Osteocyte (in vitro differentiated cells): ENCODE data around the gene ARHGAP6. TPM values are rescaled to one million over a fixed set of nuclear protein-coding genes. Genes with fewer than 3 reads are reported as not detected.

Experiments used
- DNase-seq: peaks from one replicate; pipeline ENCODE4 v3.0.0; 2021; ENCODE audit warnings: mixed read lengths; ENCODE audit not compliant: unreplicated experiment; ENCODE audit errors: extremely low spot score
- H3K27ac Mint-ChIP-seq: one replicate; pipeline ENCODE4 v1.8.0; 2021; ENCODE audit warnings: mild to moderate bottlenecking, mixed read lengths; ENCODE audit not compliant: unreplicated experiment
- H3K27me3 Mint-ChIP-seq: one replicate; pipeline ENCODE4 v1.8.0; 2021; ENCODE audit warnings: mixed read lengths; ENCODE audit not compliant: unreplicated experiment
- H3K36me3 Mint-ChIP-seq: one replicate; pipeline ENCODE4 v1.8.0; 2021; ENCODE audit warnings: mixed read lengths; ENCODE audit not compliant: unreplicated experiment
- H3K4me1 Mint-ChIP-seq: one replicate; pipeline ENCODE4 v1.8.0; 2021; ENCODE audit warnings: mixed read lengths; ENCODE audit not compliant: unreplicated experiment
- H3K4me3 Mint-ChIP-seq: one replicate; pipeline ENCODE4 v1.8.0; 2021; ENCODE audit warnings: mild to moderate bottlenecking, moderate library complexity, mixed read lengths; ENCODE audit not compliant: unreplicated experiment
- H3K9me3 Mint-ChIP-seq: one replicate; pipeline ENCODE4 v1.8.0; 2021; ENCODE audit warnings: mixed read lengths; ENCODE audit not compliant: unreplicated experiment
- total RNA-seq: library from RNA; stranded (reverse); gene quantifications from 2 replicates; pipeline ENCODE4 v1.2.1, GENCODE V29; 2021
- TF ChIP-seq, protein P1 (sequence below): fragments of 200-600 bp; sonication (generic); IDR thresholded peaks from 2 replicates; pipeline ENCODE4 v1.5.0; 2021; ENCODE audit warnings: antibody characterized with exemption, mild to moderate bottlenecking, moderate library complexity

ARHGAP6 gene
- total RNA-seq, 1 donor from 2014 or later = 3.5 TPM

GRCh38 chrX:11337292-11338009 lies 328.3 kb downstream of the ARHGAP6 start:
- no peaks in the 10 kb centered on the region for H3K36me3 Mint-ChIP-seq
- peaks cover 8% of the 10 kb centered on the region for H3K9me3 Mint-ChIP-seq
- TF ChIP-seq, protein P1, sequence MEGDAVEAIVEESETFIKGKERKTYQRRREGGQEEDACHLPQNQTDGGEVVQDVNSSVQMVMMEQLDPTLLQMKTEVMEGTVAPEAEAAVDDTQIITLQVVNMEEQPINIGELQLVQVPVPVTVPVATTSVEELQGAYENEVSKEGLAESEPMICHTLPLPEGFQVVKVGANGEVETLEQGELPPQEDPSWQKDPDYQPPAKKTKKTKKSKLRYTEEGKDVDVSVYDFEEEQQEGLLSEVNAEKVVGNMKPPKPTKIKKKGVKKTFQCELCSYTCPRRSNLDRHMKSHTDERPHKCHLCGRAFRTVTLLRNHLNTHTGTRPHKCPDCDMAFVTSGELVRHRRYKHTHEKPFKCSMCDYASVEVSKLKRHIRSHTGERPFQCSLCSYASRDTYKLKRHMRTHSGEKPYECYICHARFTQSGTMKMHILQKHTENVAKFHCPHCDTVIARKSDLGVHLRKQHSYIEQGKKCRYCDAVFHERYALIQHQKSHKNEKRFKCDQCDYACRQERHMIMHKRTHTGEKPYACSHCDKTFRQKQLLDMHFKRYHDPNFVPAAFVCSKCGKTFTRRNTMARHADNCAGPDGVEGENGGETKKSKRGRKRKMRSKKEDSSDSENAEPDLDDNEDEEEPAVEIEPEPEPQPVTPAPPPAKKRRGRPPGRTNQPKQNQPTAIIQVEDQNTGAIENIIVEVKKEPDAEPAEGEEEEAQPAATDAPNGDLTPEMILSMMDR = no peak
- peaks cover 14% of the 10 kb centered on the region for H3K4me1 Mint-ChIP-seq
- no peak overlapping the region for H3K4me3 Mint-ChIP-seq
- no peak overlapping the region for H3K27ac Mint-ChIP-seq
- no peak for DNase-seq
- H3K27me3 Mint-ChIP-seq = no peaks in the 10 kb centered on the region

DNA sequence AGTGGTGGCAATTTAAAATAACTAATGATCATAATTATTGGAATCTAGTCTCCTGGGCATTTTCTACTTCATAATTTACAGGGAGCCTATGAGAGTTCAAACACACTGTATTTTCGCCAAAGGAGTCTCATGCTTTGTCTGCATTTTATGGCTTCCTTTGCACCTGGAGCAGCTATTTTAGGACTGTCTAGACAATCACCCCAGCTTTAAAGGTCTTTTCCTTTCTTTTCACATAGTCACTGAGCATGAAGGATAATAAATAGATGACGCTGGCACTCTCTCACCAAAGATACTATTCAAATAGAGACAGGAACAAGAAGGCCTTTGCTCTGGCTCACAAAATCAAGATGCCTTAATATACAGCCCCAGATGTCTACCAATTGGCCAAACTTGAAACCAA lies 329.5 kb downstream of the ARHGAP6 start:
- Mint-ChIP-seq H3K4me3 (no peak overlapping the region), H3K4me1 (peaks cover 4% of the 10 kb centered on the region), H3K27me3 (no peaks in the 10 kb centered on the region), H3K9me3 (peaks cover 8% of the 10 kb centered on the region), H3K36me3 (no peaks in the 10 kb centered on the region), H3K27ac (no peak overlapping the region)
- TF ChIP-seq, protein P1 = no peak
- DNase-seq = no peak

- TF ChIP-seq, protein P1 = no peak
- H3K27me3 Mint-ChIP-seq = no peaks in the 10 kb centered on the region
- H3K4me3 Mint-ChIP-seq = no peak overlapping the region
- H3K4me1 Mint-ChIP-seq = no peaks in the 10 kb centered on the region
- no peaks in the 10 kb centered on the region for H3K36me3 Mint-ChIP-seq
- no peak for DNase-seq
- H3K27ac Mint-ChIP-seq = no peak overlapping the region
- no peaks in the 10 kb centered on the region for H3K9me3 Mint-ChIP-seq
These were observed 331.6 kb downstream of the ARHGAP6 start for GRCh38 chrX:11334165-11334564.

DNA sequence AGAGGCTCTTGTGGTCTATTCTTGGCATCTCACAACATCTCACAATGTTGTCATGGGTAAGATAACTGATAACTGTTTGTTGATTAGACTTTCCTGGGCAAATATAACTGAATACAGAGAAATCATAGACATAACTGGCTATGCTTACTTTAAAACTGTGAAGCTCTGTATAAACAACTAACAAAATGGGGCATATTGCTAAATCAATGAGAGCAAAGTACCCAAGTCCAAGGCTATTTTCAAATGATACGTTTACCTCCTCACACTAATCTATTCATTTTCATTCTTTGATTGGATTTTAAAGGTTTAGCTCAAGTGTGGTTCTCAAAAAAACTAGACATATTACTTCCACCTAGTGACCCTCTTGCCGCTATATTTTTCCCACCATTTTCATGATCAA lies 333.9 kb downstream of the ARHGAP6 start:
- TF ChIP-seq, protein P1 = no peak
- Mint-ChIP-seq H3K27me3 (no peaks in the 10 kb centered on the region), H3K4me3 (no peak overlapping the region), H3K27ac (no peak overlapping the region), H3K9me3 (no peaks in the 10 kb centered on the region), H3K4me1 (no peaks in the 10 kb centered on the region), H3K36me3 (no peaks in the 10 kb centered on the region)
- DNase-seq = no peak

- H3K9me3 Mint-ChIP-seq = no peaks in the 10 kb centered on the region
- H3K4me3 Mint-ChIP-seq = no peak overlapping the region
- no peaks in the 10 kb centered on the region for H3K4me1 Mint-ChIP-seq
- DNase-seq = no peak
- H3K36me3 Mint-ChIP-seq = no peaks in the 10 kb centered on the region
- no peak overlapping the region for H3K27ac Mint-ChIP-seq
- TF ChIP-seq, protein P1 = no peak
- no peaks in the 10 kb centered on the region for H3K27me3 Mint-ChIP-seq
These were observed 336.7 kb downstream of the ARHGAP6 start for GRCh38 chrX:11329021-11329420.
